ENCODE results near the gene LYSMD4.
"Not testable (repeated sequence)": the region's sequence is repeated elsewhere in the genome, so short reads cannot be mapped to it uniquely, and the experiment has no call there.

LYSMD4 gene

GRCh38 chr15:99733268-99734039 is at the start of gene LYSMD4:
Gene LYSMD4 (minus strand): TSS chr15:99733437. CDS start chr15:99731999, 1,438 bp downstream.
- DNase-seq (ENCODE audit: low spot score), result peak; percentile 93

- not testable (repeated sequence) for DNase-seq (ENCODE audit: low spot score)
Observed at GRCh38 chr15:99782029-99782428, 48.8 kb upstream of the LYSMD4 start.

- no peak for DNase-seq (ENCODE audit: low spot score)
Observed at GRCh38 chr15:99777144-99777543, 43.9 kb upstream of the LYSMD4 start.

- no peak for DNase-seq (ENCODE audit: low spot score)
Observed at GRCh38 chr15:99764522-99764921, 31.3 kb upstream of the LYSMD4 start.

GRCh38 chr15:99763827-99764226 is 30.6 kb upstream of the LYSMD4 start:
- no peak for DNase-seq (ENCODE audit: low spot score)

- peak; percentile 14 for DNase-seq (ENCODE audit: low spot score)
Observed at GRCh38 chr15:99762288-99762687, 29.1 kb upstream of the LYSMD4 start.

GRCh38 chr15:99755692-99756409 is 22.6 kb upstream of the LYSMD4 start:
- DNase-seq (ENCODE audit: low spot score), result peak; percentile 79

GRCh38 chr15:99753066-99753465 is 19.8 kb upstream of the LYSMD4 start:
- DNase-seq (ENCODE audit: low spot score), result no peak

- DNase-seq (ENCODE audit: low spot score), result no peak
Observed at GRCh38 chr15:99752556-99752955, 19.3 kb upstream of the LYSMD4 start.

- not testable (repeated sequence) for DNase-seq (ENCODE audit: low spot score)
Observed at GRCh38 chr15:99750326-99750725, 17.1 kb upstream of the LYSMD4 start.

- DNase-seq (ENCODE audit: low spot score), result no peak
Observed at GRCh38 chr15:99749386-99749785, 16.1 kb upstream of the LYSMD4 start.

- no peak for DNase-seq (ENCODE audit: low spot score)
Observed at GRCh38 chr15:99745370-99746086, 12.3 kb upstream of the LYSMD4 start.

GRCh38 chr15:99744142-99744541 is 10.9 kb upstream of the LYSMD4 start:
- DNase-seq (ENCODE audit: low spot score), result no peak

- DNase-seq (ENCODE audit: low spot score), result no peak
Observed at GRCh38 chr15:99741835-99742234, 8.6 kb upstream of the LYSMD4 start.

GRCh38 chr15:99738021-99738847 is 5.0 kb upstream of the LYSMD4 start:
- DNase-seq (ENCODE audit: low spot score), result no peak

- no peak for DNase-seq (ENCODE audit: low spot score)
Observed at GRCh38 chr15:99736702-99737101, 3.5 kb upstream of the LYSMD4 start.

- DNase-seq (ENCODE audit: low spot score), result no peak
Observed at GRCh38 chr15:99735868-99736267, 2.6 kb upstream of the LYSMD4 start.

GRCh38 chr15:99734575-99734974 is 1.3 kb upstream of the LYSMD4 start:
- DNase-seq (ENCODE audit: low spot score), result no peak

GRCh38 chr15:99734040-99734291 is 729 bp upstream of the LYSMD4 start:
- DNase-seq (ENCODE audit: low spot score), result not testable (repeated sequence)

- DNase-seq (ENCODE audit: low spot score), result peak; percentile 13
Observed at GRCh38 chr15:99732751-99733267, 428 bp downstream of the LYSMD4 start.

GRCh38 chr15:99732124-99732750 is 1.0 kb downstream of the LYSMD4 start:
- peak; percentile 25 for DNase-seq (ENCODE audit: low spot score)

Data from RKO (cell line).